Natural killer cell (primary cell): Measurements from ENCODE around the gene RPAP3. TPM values are rescaled to one million over a fixed set of nuclear protein-coding genes. Genes with fewer than 3 reads are reported as not detected.
A peak's percentile ranks its signal among the peaks of the same experiment; 100 is the strongest.

Experiments
- ATAC-seq, 3 donors: fragments of 150-1000 bp in 2 of 3; fragments of 200-7000 bp in 1 of 3; cut with Tn5 transposase; 1 replicate in 1 of 3; 2 replicates in 2 of 3; pipeline ENCODE4 v1.10.0; 2021; ENCODE audit warnings: mild to moderate bottlenecking in 2 of 3, moderate library complexity in 2 of 3
- DNase-seq, 2 donors: peaks; one replicate each; pipeline versions ENCODE4 v3.0.0 to v3.0.0-alpha.2; 2013 to 2021; ENCODE audit warnings: mixed read lengths in 1 of 2
- H3K27ac ChIP-seq: one replicate; pipeline ENCODE4 v1.5.1; 2013; ENCODE audit warnings: mild to moderate bottlenecking, low read length
- H3K27me3 ChIP-seq: one replicate; pipeline ENCODE4 v1.6.1; 2013; ENCODE audit warnings: low read length; ENCODE audit not compliant: control insufficient read depth, insufficient read depth
- H3K36me3 ChIP-seq: one replicate; pipeline ENCODE4 v1.6.1; 2013; ENCODE audit warnings: low read length; ENCODE audit not compliant: control insufficient read depth, insufficient read depth
- H3K4me1 ChIP-seq: one replicate; pipeline ENCODE4 v1.6.1; 2013; ENCODE audit warnings: low read length; ENCODE audit not compliant: control insufficient read depth, insufficient read depth
- H3K4me3 ChIP-seq: one replicate; pipeline ENCODE4 v1.5.1; 2013; ENCODE audit warnings: low read length
- H3K9me3 ChIP-seq: one replicate; pipeline ENCODE4 v1.6.1; 2013; ENCODE audit warnings: low read length; ENCODE audit not compliant: control insufficient read depth, insufficient read depth
- H3K27ac Mint-ChIP-seq, 2 donors: one replicate each; pipeline ENCODE4 v1.8.0; 2022; ENCODE audit warnings: mild to moderate bottlenecking in 2 of 2, mixed read lengths in 2 of 2, moderate library complexity in 1 of 2
- H3K27me3 Mint-ChIP-seq, 2 donors: one replicate each; pipeline ENCODE4 v1.8.0; 2022; ENCODE audit warnings: low read depth in 2 of 2, mixed read lengths in 2 of 2
- H3K36me3 Mint-ChIP-seq: one replicate; pipeline ENCODE4 v1.8.0; 2022; ENCODE audit warnings: mixed read lengths
- H3K4me1 Mint-ChIP-seq, 2 donors: one replicate each; pipeline ENCODE4 v1.8.0; 2022; ENCODE audit warnings: mixed read lengths in 2 of 2
- H3K4me3 Mint-ChIP-seq: one replicate; pipeline ENCODE4 v1.8.0; 2022; ENCODE audit warnings: mild to moderate bottlenecking, moderate library complexity, mixed read lengths
- H3K9me3 Mint-ChIP-seq, 2 donors: one replicate each; pipeline ENCODE4 v1.8.0; 2022; ENCODE audit warnings: mixed read lengths in 2 of 2
- CTCF ChIP-seq: fragments of 200-600 bp; IDR thresholded peaks from one replicate; pipeline ENCODE4 v1.8.0; 2022; ENCODE audit warnings: antibody characterized with exemption
- WGBS: methylation state at CpG from one replicate; pipeline ENCODE4 v1.1.7; 2013; ENCODE audit warnings: missing lambda C conversion rate; ENCODE audit not compliant: insufficient coverage; 5-methylcytosine and 5-hydroxymethylcytosine counted together
- intact Hi-C: fragments of 100-400 bp; cut with micrococcal nuclease; formaldehyde crosslinking; loops from one replicate; pipeline ENCODE4 v1.14.2; 2022
- total RNA-seq, 4 donors: library from RNA; stranded (reverse); fragments of 120-200 nt in 1 of 4; gene quantifications; one replicate each; pipeline versions ENCODE4 v1.2.3 to v1.2.4, GENCODE V29; 2013 to 2022

The RPAP3 gene
- total RNA-seq, 3 donors from 2014 or later (not counting 1 experiment from before 2014, with no cell fraction given): 22.8 to 35.8 (median 24.8) TPM

GRCh38 chr12:47734725-47735480 lies 29.1 kb upstream of the RPAP3 start:
- Mint-ChIP-seq H3K4me1 (peaks cover 6 to 10% of the 10 kb centered on the region in 2 donors), H3K36me3 (no peaks in the 10 kb centered on the region), H3K27me3 (peaks cover 0 to 4% of the 10 kb centered on the region in 2 donors), H3K27ac (peak overlapping the region in 1 of 2 donors; percentile 48), H3K4me3 (no peak overlapping the region), H3K9me3 (no peaks in the 10 kb centered on the region)
- DNase-seq: no peak
- no peaks in the 10 kb centered on the region for H3K9me3 ChIP-seq
- no peak overlapping the region for H3K4me3 ChIP-seq
- WGBS: 94% methylated on average over 12 of the region's 12 CpGs
- no peak for TF ChIP-seq CTCF
- peaks cover 5% of the 10 kb centered on the region for H3K4me1 ChIP-seq
- intact Hi-C loops: no loop called here
- no peaks in the 10 kb centered on the region for H3K36me3 ChIP-seq
- no peak overlapping the region for H3K27ac ChIP-seq
- ATAC-seq: no peak
- H3K27me3 ChIP-seq: no peaks in the 10 kb centered on the region

GRCh38 chr12:47733142-47733541 lies 27.3 kb upstream of the RPAP3 start:
- H3K4me3 ChIP-seq: no peak overlapping the region
- H3K27ac ChIP-seq: no peak overlapping the region
- H3K36me3 ChIP-seq: no peaks in the 10 kb centered on the region
- H3K27me3 Mint-ChIP-seq: no peaks in the 10 kb centered on the region
- ATAC-seq: no peak
- no peak overlapping the region for H3K4me3 Mint-ChIP-seq
- no peaks in the 10 kb centered on the region for H3K9me3 ChIP-seq
- no peaks in the 10 kb centered on the region for H3K4me1 ChIP-seq
- no peak for DNase-seq
- intact Hi-C loops: no loop called here
- WGBS: 88% methylated on average over 4 of the region's 4 CpGs
- H3K27me3 ChIP-seq: no peaks in the 10 kb centered on the region
- no peak overlapping the region for H3K27ac Mint-ChIP-seq
- H3K9me3 Mint-ChIP-seq: no peaks in the 10 kb centered on the region
- TF ChIP-seq CTCF: no peak
- H3K4me1 Mint-ChIP-seq: peaks cover 0 to 4% of the 10 kb centered on the region in 2 donors
- no peaks in the 10 kb centered on the region for H3K36me3 Mint-ChIP-seq

- H3K36me3 ChIP-seq: no peaks in the 10 kb centered on the region
- no peaks in the 10 kb centered on the region for H3K27me3 ChIP-seq
- Mint-ChIP-seq H3K27ac (no peak overlapping the region), H3K4me3 (no peak overlapping the region), H3K9me3 (no peaks in the 10 kb centered on the region), H3K27me3 (no peaks in the 10 kb centered on the region), H3K36me3 (no peaks in the 10 kb centered on the region), H3K4me1 (peaks cover 0 to 4% of the 10 kb centered on the region in 2 donors)
- H3K4me1 ChIP-seq: no peaks in the 10 kb centered on the region
- no peak for TF ChIP-seq CTCF
- H3K4me3 ChIP-seq: no peak overlapping the region
- intact Hi-C loops: no loop called here
- no peak overlapping the region for H3K27ac ChIP-seq
- WGBS: 71% methylated on average over 2 of the region's 2 CpGs
- H3K9me3 ChIP-seq: no peaks in the 10 kb centered on the region
- no peak for DNase-seq
- ATAC-seq: no peak
Observed at GRCh38 chr12:47732504-47732903, 26.7 kb upstream of the RPAP3 start.

- DNase-seq (no peak), ATAC-seq (no peak)
- Mint-ChIP-seq H3K4me1 (peaks cover 0 to 4% of the 10 kb centered on the region in 2 donors), H3K9me3 (no peaks in the 10 kb centered on the region), H3K36me3 (no peaks in the 10 kb centered on the region), H3K27ac (no peak overlapping the region), H3K4me3 (no peak overlapping the region), H3K27me3 (no peaks in the 10 kb centered on the region)
- H3K27me3 ChIP-seq: no peaks in the 10 kb centered on the region
- no peaks in the 10 kb centered on the region for H3K36me3 ChIP-seq
- no peak for TF ChIP-seq CTCF
- intact Hi-C loops: no loop called here
- no peak overlapping the region for H3K27ac ChIP-seq
- H3K4me3 ChIP-seq: no peak overlapping the region
- 88% methylated on average over 5 of the region's 5 CpGs for WGBS
- H3K9me3 ChIP-seq: no peaks in the 10 kb centered on the region
- no peaks in the 10 kb centered on the region for H3K4me1 ChIP-seq
Observed at GRCh38 chr12:47731723-47732122, 25.9 kb upstream of the RPAP3 start.
